K562 (cell line): ENCODE measurements around the gene SGSM2. TPM values are rescaled to one million over a fixed set of nuclear protein-coding genes. Genes with fewer than 3 reads are reported as not detected.

ENCODE experiments used
- ATAC-seq: fragments of 200-7000 bp; cut with Tn5 transposase; 3 replicates; pipeline ENCODE4 v1.9.1; 2020; ENCODE audit warnings: moderate library complexity
- BruUV-seq: library from RNA; stranded (reverse); fragments of 400-500 nt; replicated peaks from 2 replicates; lab custom pipeline; 2021; lab: Mats Ljungman, UMichigan
- CTCF ChIA-PET: fragments of 300-600 bp; formaldehyde crosslinking; extraction: SDS; loops from one replicate; lab custom pipeline; 2021; ENCODE audit warnings: low intra/inter-chr PET ratio; lab: Yijun Ruan, JAX
- POLR2A ChIA-PET: fragments of 300-600, 350-650 bp; sonication (Branson Sonifier 250); formaldehyde crosslinking; extraction: SDS; loops from one replicate; lab custom pipeline; 2021; ENCODE audit warnings: antibody characterized with exemption, inconsistent platforms; lab: Yijun Ruan, JAX
- DNase-seq, 4 experiments: peaks; one replicate each; pipeline versions ENCODE4 v3.0.0 to v3.0.0-alpha.2; 2011 to 2018; ENCODE audit warnings: low spot score in 3 of 4, mixed read lengths in 3 of 4; ENCODE audit errors: extremely low read depth in 1 of 4
- FAIRE-seq: peaks from 2 replicates; lab custom pipeline; 2011; peaks lifted over from hg19 to GRCh38; lab: Jason Lieb, UNC
- H2AFZ ChIP-seq: 2 replicates; pipeline ENCODE4 v1.6.0; 2011; ENCODE audit warnings: low read depth, low read length, control low read depth, inconsistent platforms
- H3K27ac ChIP-seq: fragments of 200-600 bp; 3 replicates; pipeline ENCODE4 v1.8.0; 2011; ENCODE audit warnings: low read depth, mild to moderate bottlenecking, control low read depth, inconsistent platforms, low read length, moderate library complexity, mixed read lengths; ENCODE audit errors: extremely low read depth
- H3K27me3 ChIP-seq, 2 experiments: fragments of 300-600 bp in 1 of 2; 2 replicates in 1 of 2; 3 replicates in 1 of 2; pipeline versions ENCODE4 v1.6.0 to v1.8.0; 2011; ENCODE audit warnings: inconsistent platforms in 2 of 2, low read length in 2 of 2, mild to moderate bottlenecking in 1 of 2, mixed read lengths in 1 of 2, moderate library complexity in 1 of 2; ENCODE audit not compliant: control insufficient read depth in 2 of 2, insufficient read depth in 2 of 2
- H3K36me3 ChIP-seq: fragments of 300-600 bp; 3 replicates; pipeline ENCODE4 v1.8.0; 2011; ENCODE audit warnings: mild to moderate bottlenecking, low read length, inconsistent platforms; ENCODE audit not compliant: control insufficient read depth, insufficient read depth
- H3K4me1 ChIP-seq, 2 experiments: fragments of 200-600 bp in 1 of 2; replicated peaks in 1 of 2; 2 replicates in 1 of 2; 3 replicates in 1 of 2; pipeline versions ENCODE4 v1.5.1 to v1.8.0; 2011; ENCODE audit warnings: inconsistent platforms in 2 of 2, low read length in 2 of 2, mild to moderate bottlenecking in 1 of 2, mixed read lengths in 1 of 2, moderate library complexity in 1 of 2; ENCODE audit not compliant: control insufficient read depth in 2 of 2, insufficient read depth in 2 of 2
- H3K4me2 ChIP-seq: 2 replicates; pipeline ENCODE4 v1.6.1; 2011; ENCODE audit warnings: low read length, control low read depth, inconsistent platforms, mixed read lengths; ENCODE audit not compliant: insufficient read depth
- H3K4me3 ChIP-seq: fragments of 200-600 bp; sonication (generic), shearing (Covaris generic); 2 replicates; pipeline ENCODE4 v1.5.1; 2016; ENCODE audit warnings: control low read depth, inconsistent platforms
- H3K79me2 ChIP-seq: fragments of 200-600 bp; 3 replicates; pipeline ENCODE4 v1.8.0; 2011; ENCODE audit warnings: low read length, inconsistent platforms; ENCODE audit not compliant: control insufficient read depth, insufficient read depth
- H3K9ac ChIP-seq, 2 experiments: 2 replicates each; pipeline versions ENCODE4 v1.6.0 to v1.6.1; 2011; ENCODE audit warnings: low read depth in 2 of 2, low read length in 2 of 2, control low read depth in 1 of 2, inconsistent platforms in 1 of 2, mild to moderate bottlenecking in 1 of 2, mixed read lengths in 1 of 2; ENCODE audit not compliant: insufficient read depth in 1 of 2
- H3K9me1 ChIP-seq: one replicate; pipeline ENCODE4 v1.6.0; 2011; ENCODE audit warnings: inconsistent platforms, mild to moderate bottlenecking, low read length, moderate library complexity; ENCODE audit not compliant: control insufficient read depth, insufficient read depth
- H3K9me3 ChIP-seq: replicated peaks from 2 replicates; pipeline ENCODE4 v1.5.1; 2011; ENCODE audit warnings: low read depth, low read length, inconsistent platforms; ENCODE audit not compliant: control insufficient read depth, insufficient read depth
- H4K20me1 ChIP-seq: replicated peaks from 2 replicates; pipeline ENCODE4 v1.6.1; 2011; ENCODE audit warnings: low read length, inconsistent platforms, mixed read lengths; ENCODE audit not compliant: control insufficient read depth, insufficient read depth
- NEUROD1 ChIP-seq: fragments of 150-350 bp; IDR thresholded peaks from 2 replicates; pipeline ENCODE4 v1.6.1; 2014; ENCODE audit warnings: borderline replicate concordance, low read length, low read depth; ENCODE audit not compliant: partially characterized antibody
- RBM17 ChIP-seq: fragments of 200-400 bp; formaldehyde crosslinking; IDR thresholded peaks from 2 replicates; pipeline ENCODE4 v1.6.1; 2017; ENCODE audit warnings: low read depth, mild to moderate bottlenecking, low read length, borderline replicate concordance
- ZNF140 ChIP-seq: fragments of 250-450 bp; sonication (Bioruptor Pico); IDR thresholded peaks from 2 replicates; pipeline ENCODE4 v1.8.0; 2021; ENCODE audit warnings: moderate library complexity, mild to moderate bottlenecking, inconsistent platforms
- ZNF436 ChIP-seq: fragments of 250-450, 450-650 bp; sonication (Bioruptor Pico); formaldehyde crosslinking; IDR thresholded peaks from 2 replicates; pipeline ENCODE4 v1.7.0; 2020; ENCODE audit warnings: mild to moderate bottlenecking
- WGBS: fragments of 100-300 bp; shearing (Covaris generic); methylation state at CpG from one replicate; pipeline ENCODE4 v1.1.6; 2016; ENCODE audit warnings: low coverage, mixed read lengths; ENCODE audit not compliant: insufficient coverage; ENCODE audit errors: missing lambda C conversion rate; 5-methylcytosine and 5-hydroxymethylcytosine counted together
- in situ Hi-C: fragments of 300-500 bp; cut with MboI; formaldehyde crosslinking; loops from 4 replicates; pipeline ENCODE4 v1.15.0; 2018; ENCODE audit warnings: inconsistent platforms, mixed read lengths
- intact Hi-C: fragments of 100-400 bp; cut with micrococcal nuclease; formaldehyde crosslinking; loops from 2 replicates; pipeline ENCODE4 v1.14.2; 2022
- polyA plus RNA-seq, 8 experiments: library from polyadenylated mRNA; depleted of rRNA in 4 of 8; stranded (reverse) in 5 of 8; unstranded in 3 of 8; fragments of >200 nt; fragmentation: Nextera tagmentation in 2 of 8; fragmentation: Illumina TruSeq in 1 of 8; extraction: Ambion mirVana in 2 of 8; extraction: Trizol in 1 of 8; gene quantifications; 2 replicates each; pipeline versions ENCODE4 v1.2.1 to v1.2.3, GENCODE V29; 2011 to 2014; ENCODE audit warnings: inconsistent platforms in 1 of 8, missing spikeins in 1 of 8
- total RNA-seq, 7 experiments: library from RNA; depleted of rRNA in 6 of 7; stranded (reverse); fragments of >200 nt in 6 of 7; fragmentation: Illumina TruSeq in 2 of 7; extraction: Trizol in 2 of 7; gene quantifications; 2 replicates each; pipeline versions ENCODE4 v1.2.1 to v1.2.3, GENCODE V29; 2011 to 2021; ENCODE audit warnings: low replicate concordance in 1 of 7
- TF ChIP-seq, protein P1 (sequence below): fragments of 250-450 bp; sonication (Bioruptor Pico); IDR thresholded peaks from 2 replicates; pipeline ENCODE4 v1.5.0; 2021; ENCODE audit warnings: mild to moderate bottlenecking, borderline replicate concordance

Gene SGSM2
- total and polyA plus RNA-seq, 9 of the 15 experiments (the other 6 are each of a cell fraction or from before 2014, with no cell fraction given): 0.20 to 26.3 (median 14.8) TPM

DNA sequence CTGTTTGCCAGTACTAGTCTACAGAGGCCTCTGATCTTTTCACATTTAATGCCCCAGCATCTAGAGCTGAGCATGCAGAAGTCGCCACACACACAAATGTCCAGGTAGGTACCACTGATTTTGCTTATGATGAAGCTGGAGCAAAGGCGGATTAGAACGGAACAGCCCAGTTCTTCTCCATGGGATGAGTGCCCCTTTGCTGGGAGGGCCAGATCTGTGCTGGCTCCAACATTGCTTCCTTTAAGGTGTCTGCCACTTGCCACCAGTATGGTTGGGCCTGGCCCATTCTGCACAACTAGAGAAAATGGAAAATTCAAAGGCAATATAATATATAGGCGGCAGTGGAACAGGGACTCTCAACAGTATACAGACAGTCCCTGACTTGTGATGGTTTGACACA is 65.7 kb downstream of the SGSM2 start (continued):
- TF ChIP-seq NEUROD1 (no peak), RBM17 (no peak)

DNA sequence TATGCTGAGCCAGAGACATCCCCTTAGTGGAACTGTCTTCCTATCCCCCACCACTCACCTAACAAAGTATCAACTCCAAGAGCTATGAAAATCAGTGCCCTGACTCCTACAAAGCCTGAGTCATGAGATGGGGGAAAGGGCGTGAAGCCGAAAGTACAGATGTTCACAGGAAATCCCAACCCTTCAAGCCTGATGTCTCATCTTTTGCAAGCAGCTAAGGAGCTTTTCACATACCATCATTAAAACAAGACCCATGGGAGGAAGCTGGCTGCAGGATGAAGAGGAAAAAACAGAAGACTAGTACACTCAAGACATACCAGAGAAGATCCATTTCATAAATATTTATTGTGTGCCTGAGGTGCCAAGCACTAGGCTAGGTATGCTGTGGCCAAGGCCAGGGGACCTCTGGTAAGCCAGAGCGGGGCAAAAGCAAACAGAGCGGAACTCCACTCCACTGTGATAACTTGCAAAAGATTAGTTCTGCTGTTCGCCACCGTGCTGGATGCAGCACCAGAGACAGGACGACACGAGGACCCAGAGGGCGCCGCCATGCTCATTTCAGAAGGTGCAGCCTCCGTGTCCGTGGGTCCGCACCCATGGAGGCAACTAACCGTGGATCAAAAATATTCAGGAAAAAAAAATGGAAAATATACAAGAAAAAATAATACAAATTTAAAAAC is 68.1 kb downstream of the SGSM2 start:
- FAIRE-seq: no peak
- Histone ChIP-seq H3K27ac (no peak overlapping the region), H3K9me1 (no peaks in the 10 kb centered on the region), H3K4me1 (peaks cover 16 to 27% of the 10 kb centered on the region in 2 experiments), H2AFZ (no peak overlapping the region), H3K4me3 (no peak overlapping the region), H3K9ac (no peak overlapping the region), H3K79me2 (peaks cover 3% of the 10 kb centered on the region; the same call in 2 of the 3 replicates), H4K20me1 (no peaks in the 10 kb centered on the region), H3K36me3 (no peaks in the 10 kb centered on the region), H3K27me3 (no peaks in the 10 kb centered on the region), H3K9me3 (no peaks in the 10 kb centered on the region), H3K4me2 (no peak overlapping the region)
- in situ Hi-C loops: no loop called here
- CTCF ChIA-PET: no interaction called here
- intact Hi-C loops: no loop called here
- TF ChIP-seq ZNF140 (CRISPR knock-in tag) (no peak), ZNF436 (CRISPR knock-in tag) (no peak)
- TF ChIP-seq, protein P1, sequence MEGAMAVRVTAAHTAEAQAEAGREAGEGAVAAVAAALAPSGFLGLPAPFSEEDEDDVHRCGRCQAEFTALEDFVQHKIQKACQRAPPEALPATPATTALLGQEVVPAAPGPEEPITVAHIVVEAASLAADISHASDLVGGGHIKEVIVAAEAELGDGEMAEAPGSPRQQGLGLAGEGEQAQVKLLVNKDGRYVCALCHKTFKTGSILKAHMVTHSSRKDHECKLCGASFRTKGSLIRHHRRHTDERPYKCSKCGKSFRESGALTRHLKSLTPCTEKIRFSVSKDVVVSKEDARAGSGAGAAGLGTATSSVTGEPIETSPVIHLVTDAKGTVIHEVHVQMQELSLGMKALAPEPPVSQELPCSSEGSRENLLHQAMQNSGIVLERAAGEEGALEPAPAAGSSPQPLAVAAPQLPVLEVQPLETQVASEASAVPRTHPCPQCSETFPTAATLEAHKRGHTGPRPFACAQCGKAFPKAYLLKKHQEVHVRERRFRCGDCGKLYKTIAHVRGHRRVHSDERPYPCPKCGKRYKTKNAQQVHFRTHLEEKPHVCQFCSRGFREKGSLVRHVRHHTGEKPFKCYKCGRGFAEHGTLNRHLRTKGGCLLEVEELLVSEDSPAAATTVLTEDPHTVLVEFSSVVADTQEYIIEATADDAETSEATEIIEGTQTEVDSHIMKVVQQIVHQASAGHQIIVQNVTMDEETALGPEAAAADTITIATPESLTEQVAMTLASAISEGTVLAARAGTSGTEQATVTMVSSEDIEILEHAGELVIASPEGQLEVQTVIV (CRISPR knock-in tag): no peak
- BruUV-seq: no TSS peak
- ATAC-seq: no peak
- POLR2A ChIA-PET: interaction anchor here (0.7 to 1.1 kb wide), 2 partner anchors 11 to 63 kb away, joined by 3 read pairs; no protein-coding TSS in a partner anchor
- 87% methylated on average over 10 of the region's 14 CpGs for WGBS
- DNase-seq: no peak
